Measurements from ENCODE around the gene C14orf132.

The C14orf132 gene

GRCh38 chr14:96121660-96122395, 82.7 kb downstream of the C14orf132 start:
- FAIRE-seq, result no peak

DNA sequence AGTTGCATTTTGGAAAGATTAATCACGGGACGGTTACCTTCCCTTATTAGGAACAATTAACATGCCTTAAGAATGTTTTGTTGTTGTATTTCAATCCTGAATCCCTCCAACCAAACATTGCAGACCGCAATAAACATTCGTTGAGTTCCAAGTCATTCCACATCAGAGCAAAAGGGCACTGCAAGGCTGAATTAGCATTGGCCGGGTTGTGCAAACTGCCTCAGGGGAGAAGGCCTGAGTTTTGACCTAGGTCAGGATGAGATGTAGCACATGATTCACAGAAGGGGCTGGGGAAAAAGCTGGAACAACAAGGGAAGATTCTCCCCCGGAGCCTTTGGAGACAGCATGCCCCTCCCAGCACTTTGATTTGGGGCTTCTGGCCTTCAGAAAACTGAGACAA, 83.3 kb downstream of the C14orf132 start:
- no peak for FAIRE-seq

DNA sequence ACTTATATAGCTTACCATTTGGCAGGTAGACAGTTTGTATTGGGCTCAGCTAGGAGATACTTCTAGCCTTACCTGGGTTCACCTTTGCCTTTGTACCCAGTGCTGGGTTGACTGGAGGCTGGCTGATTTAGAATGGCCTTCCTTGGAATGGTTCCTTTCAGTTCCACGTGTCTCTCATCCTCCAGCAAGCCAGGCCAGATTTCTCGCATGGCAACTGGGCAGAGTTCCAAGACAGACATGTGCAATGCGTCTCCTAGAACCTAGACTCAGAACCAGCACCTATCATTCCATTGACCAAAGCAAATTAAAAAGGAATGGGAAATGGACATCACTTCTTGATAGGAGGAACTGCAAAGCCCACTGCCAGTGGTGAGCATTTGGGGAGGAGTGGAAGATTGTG, 86.4 kb downstream of the C14orf132 start:
- no peak for FAIRE-seq

DNA sequence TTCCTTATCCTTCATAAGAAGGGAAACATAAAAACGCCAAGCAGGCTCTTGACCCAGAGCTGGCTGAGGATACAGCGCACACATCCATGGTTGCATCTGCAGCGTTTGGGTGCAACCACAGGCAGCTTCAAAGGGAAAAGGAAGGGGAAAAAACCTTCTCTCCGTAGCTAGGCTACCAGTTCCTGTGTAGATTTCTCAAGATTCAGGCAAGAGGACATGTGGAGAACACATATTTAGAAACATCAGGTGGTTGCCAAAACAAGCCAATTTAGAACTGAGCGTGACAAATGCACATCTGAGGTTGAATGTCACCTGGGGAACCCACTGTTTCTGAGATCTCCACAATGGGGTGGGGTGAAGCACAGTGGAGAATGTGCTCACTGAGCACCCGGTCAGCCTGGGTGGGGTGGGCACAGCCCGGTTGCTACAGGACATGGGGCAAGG, 87.2 kb downstream of the C14orf132 start:
- FAIRE-seq, result no peak

GRCh38 chr14:96126783-96127271, 87.7 kb downstream of the C14orf132 start:
- no peak for FAIRE-seq

- no peak for FAIRE-seq
Measured at GRCh38 chr14:96129128-96129736, 90.1 kb downstream of the C14orf132 start.

DNA sequence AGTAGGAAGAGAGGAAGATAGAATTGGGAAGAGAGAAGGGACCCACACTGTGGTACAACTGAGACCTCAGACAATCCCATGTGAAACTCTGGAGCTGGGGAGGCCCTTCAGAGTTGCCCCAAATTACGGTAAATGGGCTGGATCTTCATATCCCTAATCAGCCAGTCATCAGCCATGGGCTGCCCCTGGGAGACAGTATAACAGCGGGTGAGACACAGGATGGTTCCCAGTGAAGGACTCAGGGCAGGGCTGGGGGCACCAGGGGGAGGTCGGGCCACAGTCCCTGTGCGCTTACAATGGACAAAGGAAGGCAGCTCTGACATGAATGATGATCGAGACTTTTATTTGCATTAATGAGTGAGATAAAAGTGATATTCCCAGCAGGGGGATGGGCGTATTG, 91.2 kb downstream of the C14orf132 start:
- FAIRE-seq, result no peak

DNA sequence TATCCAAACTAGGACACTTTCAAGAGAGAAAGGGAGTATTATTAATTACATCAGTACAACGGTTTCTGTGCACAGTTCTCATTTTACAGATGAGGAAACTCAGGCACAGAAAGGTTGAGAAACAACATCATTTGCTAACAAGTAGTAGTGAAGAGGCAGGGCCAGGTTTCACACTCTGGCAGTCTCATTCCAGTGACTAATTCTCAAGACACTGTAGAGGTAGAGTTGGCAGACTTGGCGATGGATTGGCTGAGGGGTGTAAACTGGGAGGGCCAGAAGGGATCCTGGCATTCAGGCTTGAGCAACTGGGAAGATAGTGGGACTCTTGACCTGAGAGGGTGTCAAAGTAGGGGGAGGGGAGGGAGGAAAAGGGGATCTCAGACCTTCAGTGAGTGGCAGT, 91.7 kb downstream of the C14orf132 start:
- no peak for FAIRE-seq

DNA sequence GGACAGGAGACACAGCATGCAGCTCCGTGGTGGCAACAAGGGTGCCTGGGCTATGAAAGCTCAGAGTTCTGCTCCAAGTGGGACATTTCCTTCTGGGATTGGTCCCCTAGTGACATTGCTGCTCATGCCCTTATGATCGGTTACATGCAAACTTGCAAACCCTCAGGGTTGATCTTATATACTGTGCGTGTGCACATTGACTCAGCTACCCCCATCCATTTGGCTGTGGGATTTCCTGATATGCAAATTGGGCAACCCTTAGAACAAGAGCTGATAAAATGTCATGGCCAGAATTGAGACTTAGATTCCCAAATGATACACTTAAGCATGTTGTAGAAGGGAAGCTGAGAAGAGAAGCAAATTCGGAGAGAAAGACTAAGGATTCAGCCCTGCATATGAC, 92.7 kb downstream of the C14orf132 start:
- FAIRE-seq, result no peak

DNA sequence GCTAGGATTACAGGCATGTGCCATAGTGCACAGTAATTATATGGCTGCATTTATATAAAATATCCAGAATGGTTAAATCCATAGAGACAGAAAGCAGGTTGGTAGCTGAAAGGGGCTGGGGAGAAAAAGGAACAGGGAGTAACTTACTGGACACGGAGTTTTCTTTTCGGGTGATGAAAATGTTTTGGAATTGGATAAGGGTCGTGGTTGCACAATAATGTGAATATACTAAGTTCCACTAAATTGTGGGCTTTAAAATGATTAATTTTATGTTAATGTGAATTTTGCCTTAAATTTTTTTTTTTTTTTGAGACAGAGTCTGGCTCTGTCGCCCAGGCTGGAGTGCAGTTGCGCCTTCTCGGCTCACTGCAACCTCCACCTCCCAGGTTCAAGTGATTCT, 95.3 kb downstream of the C14orf132 start:
- FAIRE-seq, result no peak

DNA sequence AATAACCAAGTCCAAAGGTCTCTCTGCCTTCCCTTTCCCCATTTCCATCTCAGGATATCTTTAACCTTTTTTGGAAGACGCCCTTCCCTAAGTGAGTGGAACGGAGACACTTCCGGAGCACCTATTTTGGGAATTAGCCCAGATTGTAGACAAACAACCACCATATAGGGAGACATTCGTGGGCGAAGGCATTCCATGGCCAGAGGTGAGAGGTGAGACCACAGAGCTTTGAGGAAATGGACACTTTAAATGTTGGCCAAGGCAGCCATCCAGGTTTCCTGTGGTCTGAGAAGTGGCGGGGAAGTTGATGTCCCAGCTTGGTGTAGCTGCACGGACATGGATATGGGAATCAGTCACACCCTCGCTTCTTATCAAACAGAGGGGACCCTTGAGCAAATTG, 96.1 kb downstream of the C14orf132 start:
- FAIRE-seq, result no peak

GRCh38 chr14:96136371-96137005, 97.3 kb downstream of the C14orf132 start:
- no peak for FAIRE-seq

DNA sequence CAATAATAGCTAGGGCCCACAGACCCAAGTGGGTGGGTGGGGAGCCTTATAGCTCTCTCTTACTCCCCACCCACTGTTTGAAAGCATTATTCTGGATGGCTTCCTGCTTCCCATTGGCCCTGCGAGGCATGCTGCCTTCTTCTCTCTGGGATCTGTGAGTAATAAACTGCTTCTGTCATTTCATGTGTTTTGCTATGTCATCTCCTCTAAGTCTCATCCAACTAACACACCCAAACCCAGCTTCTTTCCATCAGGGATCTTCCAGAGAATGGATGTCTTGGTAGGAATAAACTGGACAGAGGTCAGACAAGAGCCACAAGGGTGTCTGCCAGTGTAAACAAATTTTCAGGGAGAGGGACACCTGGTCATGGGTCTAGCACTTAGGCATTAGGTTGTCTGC, 99.1 kb downstream of the C14orf132 start:
- FAIRE-seq, result no peak

DNA sequence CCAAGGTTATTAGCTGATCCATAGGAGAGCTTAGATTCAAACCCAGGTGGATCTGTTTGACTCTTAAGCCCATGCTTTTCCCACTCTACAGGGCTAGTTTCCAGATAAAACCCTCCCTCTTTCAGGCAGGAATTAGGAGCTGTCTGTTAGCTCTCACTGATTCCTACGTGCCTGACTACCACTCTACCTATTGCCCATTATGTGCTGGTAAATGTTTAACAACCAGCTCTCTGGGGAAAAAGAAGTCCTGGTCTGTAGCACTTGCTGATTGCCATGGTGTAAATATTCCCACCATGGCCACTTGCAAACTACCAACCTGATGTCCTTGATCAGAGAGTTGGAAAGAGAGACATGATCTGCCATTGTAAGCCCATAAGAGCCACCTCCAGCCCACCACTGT, 100.0 kb downstream of the C14orf132 start:
- no peak for FAIRE-seq

GRCh38 chr14:96139879-96140278, 100.7 kb downstream of the C14orf132 start:
- FAIRE-seq, result no peak

- no peak for FAIRE-seq
Measured at GRCh38 chr14:96140952-96141351, 101.8 kb downstream of the C14orf132 start.

Data from islet of Langerhans (tissue), 1 donor.